DMS53 treated with DMSO at 0.1 percent for 48 hours (cell line): ENCODE data around the gene OR2T34.
"Not testable (repeated sequence)": the region's sequence is repeated elsewhere in the genome, so short reads cannot be mapped to it uniquely, and the experiment has no call there.

Experiments used
- DNase-seq: peaks from one replicate; lab custom pipeline; 2025; ENCODE audit not compliant: unreplicated experiment; lab: John Stamatoyannopoulos, UW

OR2T34 gene, protein sequence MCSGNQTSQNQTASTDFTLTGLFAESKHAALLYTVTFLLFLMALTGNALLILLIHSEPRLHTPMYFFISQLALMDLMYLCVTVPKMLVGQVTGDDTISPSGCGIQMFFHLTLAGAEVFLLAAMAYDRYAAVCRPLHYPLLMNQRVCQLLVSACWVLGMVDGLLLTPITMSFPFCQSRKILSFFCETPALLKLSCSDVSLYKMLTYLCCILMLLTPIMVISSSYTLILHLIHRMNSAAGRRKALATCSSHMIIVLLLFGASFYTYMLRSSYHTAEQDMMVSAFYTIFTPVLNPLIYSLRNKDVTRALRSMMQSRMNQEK

DNA sequence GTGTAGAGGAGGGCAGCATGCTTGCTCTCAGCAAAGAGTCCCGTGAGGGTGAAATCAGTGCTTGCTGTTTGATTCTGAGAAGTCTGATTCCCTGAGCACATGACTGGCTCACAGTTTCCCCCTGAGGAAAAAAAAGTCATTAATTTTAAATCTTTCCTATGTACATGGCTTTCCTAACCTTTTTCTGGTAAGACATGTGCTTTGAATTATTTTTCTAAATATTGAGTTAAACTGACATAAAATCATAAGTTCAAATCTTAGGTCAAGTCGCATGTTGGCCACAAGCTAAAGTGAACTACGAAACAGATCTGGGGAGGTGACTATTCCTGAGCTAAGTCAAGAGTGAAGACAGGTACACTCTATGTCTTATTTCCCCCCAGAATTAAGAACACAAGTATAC lies at the start of gene OR2T34:
Gene OR2T34, minus strand, starts transcription at position 101 of the 400 bp plus-strand sequence. Its CDS starts 0 bp downstream, at position 101.
- DNase-seq = not testable (repeated sequence)

DNA sequence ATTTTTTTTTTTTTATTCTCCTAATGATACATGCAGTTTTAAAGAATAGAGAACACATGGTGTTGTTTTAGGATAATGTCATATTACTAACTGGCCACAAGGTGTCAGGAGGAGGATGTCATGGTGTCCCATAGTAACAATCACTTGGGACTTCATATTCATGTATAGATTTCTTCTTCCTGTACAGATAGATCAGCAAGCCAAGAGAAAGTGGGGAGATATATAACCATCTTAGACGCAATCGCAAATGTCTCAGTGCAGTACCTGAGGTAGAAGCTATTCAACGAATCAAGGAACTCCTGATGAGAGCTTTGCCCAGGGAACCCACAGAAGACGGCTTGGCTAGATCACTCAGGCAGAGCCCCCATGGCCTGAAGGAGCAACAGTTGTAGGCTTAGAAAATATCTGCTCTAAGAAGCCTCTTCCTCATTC lies 48.0 kb upstream of the OR2T34 start:
- DNase-seq = peak; percentile 48

DNA sequence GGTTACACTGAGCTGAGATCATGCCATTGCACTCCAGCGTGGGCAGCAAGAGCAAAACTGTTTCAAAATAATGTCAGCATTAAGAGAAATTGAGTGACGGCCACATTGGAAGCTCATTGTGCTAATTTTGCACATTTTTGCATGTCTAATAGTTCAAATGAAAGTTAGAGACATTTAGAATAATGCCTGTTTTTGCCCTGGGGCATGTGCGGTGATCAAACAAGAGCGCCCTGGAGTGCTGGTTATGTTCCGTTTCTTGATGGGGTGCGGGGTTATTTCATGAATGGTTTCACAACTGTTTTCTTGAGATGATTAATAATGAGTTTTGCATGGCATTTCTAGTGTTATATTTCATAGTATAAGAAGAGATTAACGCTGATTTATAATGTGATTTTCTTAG lies 47.2 kb upstream of the OR2T34 start:
- DNase-seq = no peak

DNA sequence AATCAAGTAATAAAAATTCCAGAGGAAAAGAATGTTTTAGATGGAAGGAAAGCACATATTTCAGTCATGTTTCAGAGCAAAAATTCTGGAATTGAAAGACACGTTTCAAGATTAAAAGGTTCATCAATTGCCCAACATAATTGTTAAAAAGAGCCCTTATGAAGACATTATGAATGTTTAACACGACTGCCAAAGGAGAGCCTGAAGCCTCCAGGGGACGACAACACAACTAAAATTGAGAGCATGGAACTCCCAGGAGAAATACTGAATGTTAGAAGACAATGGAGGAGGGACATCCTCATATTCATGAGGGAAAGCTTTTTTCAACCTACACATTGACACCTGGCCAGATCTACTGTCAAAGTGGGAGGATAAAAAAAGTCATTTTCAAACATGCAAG lies 44.3 kb upstream of the OR2T34 start:
- peak; percentile 40 for DNase-seq

DNA sequence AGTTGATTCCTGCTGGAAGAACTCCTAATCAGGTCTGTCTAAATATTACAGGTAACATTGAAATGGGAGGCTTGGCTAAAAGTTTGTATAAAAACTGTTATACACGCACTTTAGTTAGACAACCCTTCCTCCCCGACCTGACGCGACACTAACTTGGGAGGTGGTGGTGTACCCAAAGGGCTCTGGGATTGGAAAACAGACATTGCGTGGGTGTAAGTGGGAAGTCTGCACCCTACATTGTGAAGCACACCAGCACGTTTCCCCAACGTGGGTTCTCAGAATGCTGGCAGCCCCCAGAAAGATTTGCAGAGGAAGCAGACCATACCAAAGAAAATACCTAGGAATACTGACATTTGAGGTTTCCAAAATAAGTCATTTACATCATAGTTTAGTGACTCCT lies 43.6 kb upstream of the OR2T34 start:
- no peak for DNase-seq

DNA sequence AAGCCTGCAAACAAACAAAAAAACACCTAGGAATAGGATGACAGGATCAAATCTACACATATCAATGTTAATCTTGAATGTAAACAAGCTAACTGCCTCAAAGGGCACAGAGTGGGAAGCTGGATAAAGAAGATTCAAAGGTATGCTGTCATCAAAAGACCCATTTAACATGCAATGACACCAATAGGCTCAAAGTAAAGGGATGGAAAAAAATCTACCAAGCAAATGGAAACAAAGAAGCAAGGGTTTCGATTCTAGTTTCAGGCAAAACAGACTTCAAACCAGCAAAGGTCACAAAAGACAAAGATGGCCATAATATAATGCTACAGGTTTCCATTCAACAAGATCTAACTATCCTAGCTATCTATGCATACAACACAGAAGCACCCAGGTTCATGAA lies 39.2 kb upstream of the OR2T34 start:
- DNase-seq = no peak

DNA sequence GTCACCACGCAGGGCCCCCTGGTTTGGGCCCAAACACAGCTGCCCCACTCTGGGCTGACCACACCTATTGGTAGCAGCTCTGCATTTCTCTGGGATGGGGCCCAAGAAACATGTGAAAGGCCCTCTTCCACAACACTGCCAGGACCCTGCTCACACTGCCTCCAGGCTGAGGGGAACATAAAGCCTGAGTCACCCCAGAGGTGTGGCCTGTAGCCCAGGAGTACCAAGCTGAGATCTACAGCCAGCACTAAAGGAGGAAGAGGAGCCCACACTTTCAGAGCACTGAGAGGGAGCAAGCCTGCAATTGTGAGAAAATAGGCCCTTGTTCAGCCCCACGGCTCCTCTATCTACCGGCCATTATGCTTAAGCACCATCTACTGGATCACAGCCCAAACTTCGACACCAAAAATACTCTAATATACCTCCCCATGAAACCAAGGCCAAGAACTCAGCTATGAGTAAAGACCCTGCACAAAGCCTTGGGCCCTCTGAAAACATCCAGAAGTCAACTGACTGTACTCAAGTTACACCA lies 37.4 kb upstream of the OR2T34 start:
- no peak for DNase-seq

DNA sequence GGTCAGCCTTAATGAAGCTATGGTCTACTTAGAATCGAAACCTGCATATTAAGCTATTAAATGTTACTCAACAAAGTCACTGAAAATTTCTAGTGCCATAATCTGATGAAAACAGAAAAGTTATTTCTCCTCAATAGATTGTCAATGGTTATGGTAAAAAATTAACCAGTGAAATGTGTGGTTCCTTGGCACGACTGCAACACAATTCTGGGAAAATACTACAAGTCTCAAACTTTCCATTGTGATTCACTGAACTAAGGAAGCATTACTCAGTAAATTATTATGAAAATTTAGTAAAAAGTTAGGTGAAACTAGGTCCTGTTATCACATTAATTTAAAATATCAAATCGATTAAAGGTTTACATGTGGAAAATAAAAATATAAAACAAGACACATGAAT lies 35.7 kb upstream of the OR2T34 start:
- no peak for DNase-seq

DNA sequence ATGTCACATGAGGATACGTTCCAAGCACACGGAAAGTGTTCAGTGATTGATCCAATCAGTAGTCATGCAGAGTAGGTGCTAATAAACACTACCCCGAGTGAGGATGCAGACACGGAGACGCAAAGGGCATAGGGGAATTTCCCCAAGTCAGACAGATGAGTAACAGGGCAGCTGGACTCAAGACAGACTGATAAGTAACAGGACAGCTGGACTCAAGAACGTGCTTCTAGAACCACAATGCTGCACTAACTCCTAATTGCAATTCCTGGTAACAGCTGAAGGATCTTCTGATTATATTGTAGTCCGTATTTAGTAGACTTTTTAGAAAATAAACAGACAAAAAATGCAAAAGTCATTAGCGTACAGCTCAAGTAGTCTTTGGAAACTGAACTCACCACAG lies 24.8 kb upstream of the OR2T34 start:
- no peak for DNase-seq

DNA sequence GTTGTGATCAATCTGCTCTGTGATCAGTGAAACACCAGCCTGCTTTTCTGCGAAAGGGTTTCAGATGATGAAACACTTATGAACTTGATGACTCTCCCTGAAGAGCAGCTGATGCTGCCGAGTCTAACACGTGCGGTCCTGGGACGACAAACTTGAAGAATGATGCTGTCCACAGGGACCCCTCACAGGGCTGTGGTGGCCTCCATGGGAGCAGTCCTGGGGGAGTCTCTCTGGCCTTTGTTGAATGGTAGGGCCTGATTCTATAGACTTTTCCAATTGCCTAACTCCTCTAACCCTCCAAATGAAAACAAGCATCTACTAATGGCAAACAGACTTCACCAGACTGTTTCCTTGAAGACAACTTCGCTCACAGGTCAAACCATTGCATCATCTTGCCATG lies 23.0 kb upstream of the OR2T34 start, which contains the start of gene OR2T10:
Gene OR2T10, minus strand, starts transcription at position 112 of the 400 bp plus-strand sequence. CDS start 3,932 bp downstream, outside the sequence.
- no peak for DNase-seq

DNA sequence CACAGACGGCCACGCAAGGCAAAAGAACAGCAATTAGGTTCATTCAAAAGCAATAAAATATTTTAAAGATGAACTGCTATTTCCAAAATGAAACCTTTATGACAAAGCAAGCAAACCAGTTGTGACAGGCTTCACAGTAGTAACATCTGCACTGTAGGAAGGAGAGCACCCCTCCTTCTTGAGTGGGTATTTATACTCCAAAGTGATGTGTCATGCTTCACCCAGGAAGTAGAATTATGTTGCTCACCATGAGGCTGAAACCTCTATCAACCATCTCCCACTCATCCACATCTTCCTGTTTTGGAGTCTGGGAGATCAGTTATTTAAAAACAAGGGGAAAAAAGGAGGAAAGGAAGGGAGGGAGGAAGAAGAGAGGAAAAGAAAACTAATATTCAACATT lies 22.1 kb upstream of the OR2T34 start:
- DNase-seq = peak; percentile 31

DNA sequence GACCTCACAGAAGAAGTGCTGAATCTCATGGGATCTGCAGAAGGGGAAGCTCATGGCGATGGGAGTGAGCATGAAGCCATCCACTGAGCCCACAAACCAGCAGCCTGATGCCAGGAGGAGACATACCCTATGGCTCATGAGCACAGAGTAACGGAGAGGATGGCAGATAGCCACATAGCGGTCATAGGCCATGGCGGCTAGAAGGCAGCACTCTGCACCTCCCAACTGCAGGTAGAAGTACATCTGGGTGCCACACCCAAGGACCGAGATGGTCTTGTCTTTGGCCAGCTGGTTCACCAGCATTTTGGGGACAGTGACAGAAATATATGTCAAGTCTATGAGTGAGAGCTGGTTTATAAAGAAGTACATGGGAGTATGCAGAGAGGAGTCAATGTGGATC lies 18.7 kb upstream of the OR2T34 start:
- DNase-seq = no peak

DNA sequence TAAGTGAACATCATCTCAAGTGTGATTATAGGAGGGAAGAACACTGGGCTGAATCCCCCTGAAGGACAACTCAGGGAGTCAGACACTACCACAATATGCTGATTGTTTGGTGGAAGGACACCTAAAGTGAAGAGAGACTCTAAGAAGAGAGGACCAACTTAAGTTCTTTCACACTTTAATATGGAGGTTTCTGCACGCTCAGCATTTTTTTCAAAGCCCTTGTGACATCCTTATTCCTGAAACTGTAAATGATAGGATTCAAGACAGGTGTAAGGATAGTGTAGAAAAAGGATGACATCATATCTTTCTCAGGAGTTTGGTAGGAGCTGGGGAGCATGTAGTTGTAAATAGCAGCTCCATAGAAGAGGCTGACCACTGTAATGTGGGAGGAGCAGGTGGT lies 18.1 kb upstream of the OR2T34 start:
- DNase-seq = no peak

DNA sequence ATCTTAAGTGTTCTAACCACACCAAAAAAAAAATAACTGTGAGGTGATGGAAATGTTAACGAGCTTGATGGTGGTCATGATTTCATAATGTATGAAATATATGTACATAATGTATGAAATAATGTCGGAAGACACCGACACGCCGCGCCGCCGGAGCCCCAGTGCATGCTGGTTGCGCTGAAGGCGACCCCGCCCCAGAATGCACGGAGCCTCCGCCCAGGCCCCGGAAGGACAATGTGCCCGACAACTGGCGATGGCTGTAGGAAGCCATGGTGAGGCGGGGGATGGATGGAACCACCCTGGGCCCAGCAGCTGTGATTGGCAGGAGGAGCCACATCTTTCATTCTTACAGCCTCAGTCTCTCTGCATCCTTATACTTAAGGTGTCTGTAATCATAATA lies 15.5 kb upstream of the OR2T34 start:
- DNase-seq = no peak

DNA sequence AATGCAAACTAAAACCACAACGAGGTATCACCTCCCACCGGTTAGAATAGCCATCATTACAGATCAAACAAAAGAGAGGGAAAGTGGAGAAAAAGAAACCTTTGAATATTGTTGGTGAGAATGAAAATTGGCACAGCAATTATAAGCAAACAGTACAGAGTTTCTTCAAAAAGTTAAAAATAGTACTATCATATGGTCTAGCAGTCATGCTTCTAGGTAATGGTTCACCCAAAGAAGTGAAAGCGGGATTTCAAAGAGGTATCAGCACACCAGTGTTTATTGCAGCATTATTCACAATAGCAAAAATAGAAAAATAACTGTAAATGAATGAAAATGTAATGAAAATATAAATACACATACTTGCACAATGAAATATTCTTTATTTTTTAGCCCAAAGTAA lies 14.8 kb upstream of the OR2T34 start:
- DNase-seq = no peak

DNA sequence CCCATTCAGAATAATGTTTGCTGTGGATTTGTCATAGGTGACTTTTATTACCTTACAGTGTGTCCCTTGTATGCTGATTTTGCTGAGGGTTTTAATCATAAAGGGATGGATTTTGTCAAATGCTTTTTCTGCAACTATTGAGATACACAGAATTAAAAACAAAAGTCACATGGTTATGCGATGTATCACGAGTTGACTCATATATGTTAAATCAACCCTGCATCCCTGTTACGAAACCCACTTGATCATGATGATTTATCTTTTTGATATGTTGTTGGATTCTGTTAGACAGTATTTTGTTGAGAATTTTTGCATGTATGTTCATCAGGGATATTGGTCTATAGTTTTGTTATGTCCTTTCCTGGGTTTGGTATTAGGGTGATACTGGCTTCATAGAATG lies 10.7 kb upstream of the OR2T34 start:
- DNase-seq = no peak

DNA sequence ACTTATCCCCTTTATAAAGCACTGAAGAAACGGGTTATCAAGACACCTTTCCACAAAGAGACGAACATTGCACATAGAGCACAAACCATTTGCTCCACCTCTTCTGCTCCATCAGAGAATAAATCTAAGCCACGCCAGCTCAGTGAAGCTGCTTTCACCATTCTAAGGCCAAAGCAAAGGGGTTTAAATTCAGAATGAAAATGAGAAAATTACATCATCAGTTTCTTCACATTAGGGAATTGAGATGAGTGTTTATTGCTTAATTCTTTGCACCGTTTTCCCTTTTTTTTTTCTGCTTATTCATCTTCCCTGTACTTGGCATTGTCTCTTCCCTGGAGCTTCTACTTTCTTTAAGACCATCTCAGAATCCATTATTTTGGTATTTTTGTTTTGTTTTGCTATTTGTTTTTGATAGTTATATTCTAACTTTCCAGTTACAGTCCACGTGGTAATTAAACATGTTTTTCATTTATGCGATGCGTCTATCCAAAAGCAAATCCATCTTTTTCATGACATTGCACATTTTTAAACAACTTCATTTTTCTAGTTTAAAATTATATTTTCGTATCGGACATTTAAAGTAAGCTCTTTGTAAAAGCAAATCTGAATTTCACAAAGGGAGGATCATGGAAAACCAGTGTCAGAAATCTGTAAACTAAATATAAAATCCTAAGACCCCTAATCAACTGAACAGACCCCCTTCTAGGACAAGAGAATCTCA lies 1.9 kb upstream of the OR2T34 start:
- DNase-seq = no peak

DNA sequence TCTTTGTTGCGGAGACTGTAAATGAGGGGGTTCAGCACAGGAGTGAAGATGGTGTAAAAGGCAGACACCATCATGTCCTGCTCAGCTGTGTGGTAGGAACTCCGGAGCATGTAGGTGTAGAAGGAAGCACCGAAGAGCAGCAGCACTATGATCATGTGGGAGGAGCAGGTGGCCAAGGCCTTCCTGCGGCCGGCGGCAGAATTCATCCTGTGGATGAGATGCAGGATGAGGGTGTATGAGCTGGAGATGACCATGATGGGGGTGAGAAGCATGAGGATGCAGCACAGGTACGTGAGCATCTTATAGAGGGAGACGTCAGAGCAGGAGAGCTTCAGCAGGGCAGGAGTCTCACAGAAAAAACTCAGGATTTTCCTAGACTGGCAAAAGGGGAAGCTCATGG lies 701 bp downstream of the OR2T34 start:
- not testable (repeated sequence) for DNase-seq

DNA sequence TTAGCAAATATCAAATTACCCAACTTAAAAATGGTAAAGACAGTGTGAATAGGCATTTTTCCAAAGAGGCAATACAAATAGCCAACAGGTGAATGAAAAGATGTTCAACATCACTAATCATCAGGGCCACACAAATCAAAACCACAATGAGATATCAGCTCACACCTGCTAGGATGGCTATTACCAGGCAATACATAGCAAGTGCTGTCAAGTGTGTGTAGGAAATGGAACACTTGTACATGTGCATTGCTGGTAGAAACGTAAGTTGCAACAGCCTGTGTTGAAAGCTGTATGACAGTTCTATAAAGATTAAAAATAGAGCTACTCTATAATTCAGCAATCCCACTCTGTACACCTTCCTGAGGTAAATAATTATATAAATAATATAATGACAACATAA lies 2.5 kb downstream of the OR2T34 start:
- not testable (repeated sequence) for DNase-seq

DNA sequence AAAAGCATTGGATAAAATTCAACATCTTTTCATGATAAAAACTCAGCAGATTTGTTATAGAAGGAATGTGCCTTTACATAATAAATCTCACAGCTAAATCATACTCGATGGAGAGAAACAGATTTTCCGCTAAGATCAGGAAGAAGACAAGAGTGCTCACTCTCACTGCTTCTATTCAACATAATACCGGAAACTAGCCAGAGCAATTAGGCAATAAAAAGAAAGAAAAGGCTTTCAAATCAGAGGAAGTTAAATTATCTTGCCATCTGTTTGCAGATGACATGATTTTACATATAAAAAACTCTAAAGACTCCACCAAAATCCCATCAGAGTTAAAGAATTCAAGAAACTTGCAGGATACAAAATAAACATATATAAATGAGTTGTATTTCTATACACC lies 3.7 kb downstream of the OR2T34 start:
- DNase-seq = not testable (repeated sequence)

DNA sequence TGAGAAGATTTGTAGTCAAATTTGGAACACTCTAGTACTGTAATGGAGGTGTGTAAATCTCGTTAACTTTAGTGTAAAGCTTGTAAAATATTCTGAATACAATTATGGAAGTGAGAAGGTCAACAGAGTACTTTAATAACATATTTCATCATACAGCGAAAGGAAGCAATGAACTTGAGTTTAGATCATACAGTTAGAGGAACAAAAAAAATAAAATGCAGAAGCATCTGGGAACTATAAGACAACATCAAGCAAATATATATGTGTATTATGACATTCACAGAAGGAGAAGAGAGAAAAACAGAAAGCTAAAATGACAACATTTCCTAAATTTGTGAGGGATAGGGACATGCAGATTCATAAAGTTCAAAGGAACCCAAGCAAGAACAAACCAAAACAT lies 5.5 kb downstream of the OR2T34 start:
- DNase-seq = not testable (repeated sequence)
